GM12873 (cell line): ENCODE results near the gene FSIP2.

Experiments used
- TF ChIP-seq, protein P1 (sequence below): IDR thresholded peaks from 2 replicates; pipeline ENCODE4 v1.5.1; 2012; ENCODE audit warnings: low read depth, mild to moderate bottlenecking, moderate library complexity, low read length, control low read depth; ENCODE audit not compliant: insufficient read depth; ENCODE audit errors: missing control alignments

The FSIP2 gene, protein sequence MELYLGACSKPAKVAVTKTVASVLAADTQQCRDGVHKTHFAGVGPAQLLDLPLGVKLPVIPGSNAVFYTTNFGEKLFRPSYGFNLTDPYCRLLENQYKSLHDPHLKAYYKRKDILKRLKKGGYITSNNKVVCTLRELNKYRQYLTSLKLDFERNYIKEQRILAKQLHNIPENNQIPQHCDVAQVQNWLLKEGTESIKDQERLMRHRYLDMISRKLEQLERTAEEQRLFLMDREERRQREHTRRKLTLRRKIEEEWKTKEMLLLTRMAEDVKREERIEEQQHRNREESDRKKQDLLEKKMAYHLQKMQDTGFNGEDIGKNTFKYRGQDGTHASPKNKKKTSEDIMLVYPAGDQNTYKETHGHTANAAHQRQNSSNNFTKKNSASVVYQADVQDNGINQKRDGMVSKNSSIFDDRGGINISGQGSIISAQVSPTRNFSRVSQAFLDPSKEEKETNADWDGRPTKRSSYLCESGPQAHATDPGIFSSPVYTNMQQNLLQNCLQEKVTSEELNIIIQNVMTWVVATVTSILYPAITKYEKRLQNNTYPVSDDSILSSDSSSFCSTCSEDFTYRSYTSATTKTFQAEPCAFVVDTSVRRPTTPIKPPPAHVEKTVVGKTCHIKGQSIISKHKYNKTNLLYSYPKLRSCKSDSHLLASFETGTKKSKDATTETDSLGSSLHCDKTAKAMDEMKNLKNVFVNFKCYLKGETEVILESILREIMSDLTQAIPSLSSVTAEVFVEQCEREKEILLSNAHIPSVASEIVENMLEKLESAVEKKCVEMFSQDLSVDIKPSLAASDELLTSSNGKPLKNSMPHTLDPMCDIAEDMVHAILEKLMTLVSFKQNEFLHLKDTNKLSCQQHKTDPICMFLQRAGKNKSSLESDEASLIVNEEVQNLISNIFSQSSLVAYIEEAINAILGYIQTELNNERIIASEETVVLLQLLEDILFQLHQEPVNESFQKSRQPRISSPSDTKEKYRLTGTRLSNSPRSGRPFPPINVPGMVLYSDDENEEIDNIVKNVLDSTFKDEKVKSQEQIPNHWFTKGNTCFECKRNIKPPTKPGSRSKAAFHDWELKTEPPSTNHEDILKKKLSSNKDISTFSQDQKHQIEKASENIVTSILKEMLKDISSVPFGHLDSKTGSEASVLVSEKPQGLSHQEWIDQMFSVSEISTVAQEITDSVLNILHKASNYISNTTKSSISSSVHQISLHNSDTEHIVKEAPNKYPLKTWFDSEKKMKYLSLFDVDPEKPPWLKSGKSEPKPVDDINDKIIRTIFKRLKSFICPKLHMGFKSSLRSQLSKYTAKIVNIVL (N-terminal part only)

DNA sequence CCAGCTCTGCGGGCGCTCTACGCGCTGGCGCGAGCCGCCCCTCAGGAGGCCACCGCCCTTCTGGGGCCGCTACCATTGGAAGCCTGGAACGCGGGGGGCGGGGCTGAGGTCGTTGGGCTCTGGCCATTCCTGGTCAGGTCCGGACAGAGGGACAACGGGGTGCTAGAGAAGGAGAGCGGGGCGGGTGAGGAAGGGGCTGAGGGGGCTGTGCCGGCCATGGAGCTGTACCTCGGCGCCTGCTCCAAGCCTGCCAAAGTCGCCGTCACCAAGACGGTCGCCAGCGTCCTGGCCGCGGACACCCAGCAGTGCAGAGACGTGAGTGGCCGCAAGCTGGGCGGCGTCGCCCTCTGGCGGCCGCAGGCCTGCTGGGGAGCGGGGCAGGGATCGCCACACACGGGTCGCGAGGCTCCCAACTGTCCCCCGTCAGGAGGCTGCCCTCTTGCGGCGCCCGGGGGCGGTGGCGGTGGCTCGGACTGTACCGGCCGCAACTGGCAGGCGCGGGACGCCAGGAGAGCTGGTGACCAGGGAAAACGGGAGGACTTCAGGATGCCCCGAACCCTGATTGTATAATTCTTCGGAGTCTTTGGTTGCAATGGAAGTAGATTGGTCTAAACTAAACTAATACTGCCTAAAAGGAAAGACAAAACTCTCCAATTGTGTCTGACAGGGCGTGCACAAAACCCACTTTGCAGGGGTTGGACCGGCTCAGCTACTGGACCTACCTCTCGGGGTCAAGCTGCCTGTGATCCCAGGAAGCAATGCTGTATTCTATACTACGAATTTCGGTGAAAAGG lies at the start of gene FSIP2:
TSS of gene FSIP2 (plus strand) at position 126 of the 794 bp plus-strand sequence. CDS start at position 217, 91 bp downstream.
- TF ChIP-seq, protein P1, sequence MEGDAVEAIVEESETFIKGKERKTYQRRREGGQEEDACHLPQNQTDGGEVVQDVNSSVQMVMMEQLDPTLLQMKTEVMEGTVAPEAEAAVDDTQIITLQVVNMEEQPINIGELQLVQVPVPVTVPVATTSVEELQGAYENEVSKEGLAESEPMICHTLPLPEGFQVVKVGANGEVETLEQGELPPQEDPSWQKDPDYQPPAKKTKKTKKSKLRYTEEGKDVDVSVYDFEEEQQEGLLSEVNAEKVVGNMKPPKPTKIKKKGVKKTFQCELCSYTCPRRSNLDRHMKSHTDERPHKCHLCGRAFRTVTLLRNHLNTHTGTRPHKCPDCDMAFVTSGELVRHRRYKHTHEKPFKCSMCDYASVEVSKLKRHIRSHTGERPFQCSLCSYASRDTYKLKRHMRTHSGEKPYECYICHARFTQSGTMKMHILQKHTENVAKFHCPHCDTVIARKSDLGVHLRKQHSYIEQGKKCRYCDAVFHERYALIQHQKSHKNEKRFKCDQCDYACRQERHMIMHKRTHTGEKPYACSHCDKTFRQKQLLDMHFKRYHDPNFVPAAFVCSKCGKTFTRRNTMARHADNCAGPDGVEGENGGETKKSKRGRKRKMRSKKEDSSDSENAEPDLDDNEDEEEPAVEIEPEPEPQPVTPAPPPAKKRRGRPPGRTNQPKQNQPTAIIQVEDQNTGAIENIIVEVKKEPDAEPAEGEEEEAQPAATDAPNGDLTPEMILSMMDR: peak; percentile 66

DNA sequence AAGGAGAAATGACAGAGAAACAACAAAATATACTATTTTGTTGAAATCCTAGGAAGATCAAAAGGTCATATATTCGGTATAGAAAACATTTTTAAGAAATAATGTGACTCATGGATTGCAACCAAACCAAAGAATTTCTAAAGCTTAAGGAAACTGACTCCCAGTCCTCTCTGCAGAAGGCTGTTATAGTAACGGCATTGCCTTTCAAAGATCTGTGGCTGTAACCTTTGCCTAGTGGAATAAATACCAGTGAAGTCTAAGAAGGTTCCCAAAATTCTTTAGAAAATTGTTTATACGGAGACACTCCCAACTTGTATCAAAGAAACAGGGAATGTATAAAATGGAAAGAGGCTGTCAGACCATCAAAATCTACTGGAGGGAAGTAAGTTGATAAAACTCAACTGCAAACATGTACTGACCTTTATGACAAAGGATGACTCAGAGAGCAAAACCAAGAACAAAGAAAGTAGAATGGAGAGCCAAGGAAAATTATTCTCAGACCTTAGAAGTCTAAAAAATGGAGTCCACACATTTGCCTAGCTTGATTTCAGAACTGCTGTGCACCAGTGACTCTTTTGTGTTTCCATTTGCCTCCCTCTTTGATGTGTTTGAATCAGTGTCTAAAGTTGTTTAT lies 48.6 kb upstream of the FSIP2 start:
- TF ChIP-seq, protein P1: no peak

DNA sequence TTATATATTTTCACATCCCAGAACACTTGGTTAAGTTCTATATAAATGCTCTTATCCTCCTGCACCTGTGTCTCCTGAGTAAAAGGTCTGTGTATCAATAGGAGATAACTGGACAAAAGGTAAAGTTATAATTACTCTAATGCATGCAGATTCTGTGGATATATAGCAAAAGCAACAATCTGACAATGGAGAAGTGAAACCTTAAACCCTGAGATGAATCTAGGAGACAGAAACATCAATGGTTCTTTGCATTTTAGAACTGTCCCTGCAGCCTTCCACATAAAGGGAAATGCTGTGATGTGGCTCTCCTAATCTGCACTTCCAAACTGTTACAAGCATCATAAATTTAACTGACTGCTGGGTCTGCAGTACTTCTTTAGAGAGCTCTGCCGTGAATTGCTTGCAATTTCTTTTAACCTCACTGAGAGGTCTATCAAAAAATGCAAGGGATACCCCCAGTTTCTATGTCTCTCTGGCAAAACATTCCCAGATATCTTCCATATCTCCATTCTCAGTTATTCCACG lies 42.8 kb upstream of the FSIP2 start:
- TF ChIP-seq, protein P1: no peak

DNA sequence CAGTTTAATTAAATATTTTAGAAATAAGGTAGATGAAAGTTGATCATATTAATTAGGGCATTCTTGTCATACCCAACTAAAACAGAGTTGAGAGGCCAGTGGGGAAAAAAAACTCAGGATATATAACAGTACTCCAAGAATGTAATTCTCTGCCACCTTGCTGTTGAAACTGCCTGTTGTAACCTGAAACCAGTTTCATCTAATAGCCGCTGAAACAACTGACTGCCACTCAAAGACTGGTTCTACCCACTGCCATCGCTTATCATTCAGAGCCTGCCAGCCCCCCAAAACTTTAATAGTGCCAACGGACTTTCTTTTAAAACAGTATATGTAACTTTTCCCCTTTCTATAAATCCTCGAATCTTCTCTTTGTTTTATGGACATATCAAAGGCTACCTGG lies 37.7 kb upstream of the FSIP2 start:
- TF ChIP-seq, protein P1: no peak

DNA sequence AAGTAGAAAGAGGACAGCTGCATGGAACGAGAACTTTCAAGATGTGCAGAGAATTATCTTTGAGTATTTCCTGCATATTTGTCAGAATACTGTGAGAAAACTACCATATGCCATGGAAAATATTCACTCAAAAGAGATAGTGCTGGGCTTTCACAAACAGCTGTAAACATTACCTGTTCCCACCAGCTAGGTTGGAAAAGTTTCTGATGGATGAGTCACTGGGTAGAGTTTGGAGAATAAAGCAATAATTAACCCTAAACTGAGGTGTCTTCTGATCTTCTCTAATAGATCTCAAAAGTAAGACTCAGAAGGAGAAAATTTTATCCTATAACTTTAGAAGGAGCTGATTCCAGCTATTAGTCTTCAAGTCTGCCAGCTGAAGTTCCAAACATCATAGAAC lies 3.9 kb upstream of the FSIP2 start:
- TF ChIP-seq, protein P1: no peak

DNA sequence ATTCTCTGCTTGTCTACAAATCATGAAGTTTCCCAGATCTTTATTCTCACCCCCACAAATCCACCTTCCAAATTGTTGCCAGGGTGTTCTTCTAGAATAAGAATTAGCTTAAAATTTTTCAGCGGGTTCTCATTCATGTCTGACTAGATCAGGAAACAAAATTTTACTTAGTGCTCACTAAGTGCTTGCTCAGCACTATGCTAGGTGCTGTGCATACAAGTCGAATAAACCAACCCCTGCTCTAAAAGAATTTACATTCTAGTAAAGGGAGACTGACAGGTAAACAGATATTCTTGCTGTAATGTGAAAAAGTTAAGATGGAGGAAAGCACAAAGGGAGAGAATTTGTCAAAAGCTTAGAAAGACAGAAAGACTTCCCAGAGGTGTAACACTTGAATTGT lies 2.4 kb upstream of the FSIP2 start:
- TF ChIP-seq, protein P1: no peak
